Measurements from ENCODE around the gene ZNF197.

ZNF197 gene

GRCh38 chr3:44612678-44613077, 12.2 kb upstream of the ZNF197 start:
- TF ChIP-seq SIN3A (IDR thresholded peaks at IDR 0.05; ENCODE audit: borderline replicate concordance, insufficient read depth, low read length) (no peak), REST (IDR thresholded peaks at IDR 0.05; ENCODE audit: insufficient read depth in 1 of 2, low read depth in 2 of 2, low read length in 2 of 2) (no peak)

- no peak for TF ChIP-seq TAF1 (IDR thresholded peaks at IDR 0.05; ENCODE audit: borderline replicate concordance, insufficient read depth, low read length)
- TF ChIP-seq SIN3A (IDR thresholded peaks at IDR 0.05; ENCODE audit: borderline replicate concordance, insufficient read depth, low read length), result no peak
- TF ChIP-seq POLR2AphosphoS5 (IDR thresholded peaks at IDR 0.05; ENCODE audit: low read depth, low read length), result no peak
- TF ChIP-seq REST (IDR thresholded peaks at IDR 0.05; ENCODE audit: insufficient read depth in 1 of 2, low read depth in 2 of 2, low read length in 2 of 2), result no peak
- no peak for TF ChIP-seq FOXP2 (optimal IDR thresholded peaks at IDR 0.05; ENCODE audit: borderline replicate concordance, extremely low read depth, extremely low read length, insufficient read depth)
These were observed 3.9 kb downstream of the ZNF197 start for GRCh38 chr3:44628716-44629115.

GRCh38 chr3:44632193-44632592, 7.4 kb downstream of the ZNF197 start:
- TF ChIP-seq SIN3A (IDR thresholded peaks at IDR 0.05; ENCODE audit: borderline replicate concordance, insufficient read depth, low read length) (no peak), TAF1 (IDR thresholded peaks at IDR 0.05; ENCODE audit: borderline replicate concordance, insufficient read depth, low read length) (no peak)

- TF ChIP-seq FOXP2 (optimal IDR thresholded peaks at IDR 0.05; ENCODE audit: borderline replicate concordance, extremely low read depth, extremely low read length, insufficient read depth) (no peak), REST (IDR thresholded peaks at IDR 0.05; ENCODE audit: insufficient read depth in 1 of 2, low read depth in 2 of 2, low read length in 2 of 2) (no peak), TAF1 (IDR thresholded peaks at IDR 0.05; ENCODE audit: borderline replicate concordance, insufficient read depth, low read length) (no peak), SIN3A (IDR thresholded peaks at IDR 0.05; ENCODE audit: borderline replicate concordance, insufficient read depth, low read length) (no peak), POLR2AphosphoS5 (IDR thresholded peaks at IDR 0.05; ENCODE audit: low read depth, low read length) (no peak)
These were observed 17.5 kb downstream of the ZNF197 start for GRCh38 chr3:44642337-44642736.

GRCh38 chr3:44643024-44643423, 18.2 kb downstream of the ZNF197 start:
- TF ChIP-seq REST (IDR thresholded peaks at IDR 0.05; ENCODE audit: insufficient read depth in 1 of 2, low read depth in 2 of 2, low read length in 2 of 2), result no peak

- TF ChIP-seq REST (IDR thresholded peaks at IDR 0.05; ENCODE audit: insufficient read depth in 1 of 2, low read depth in 2 of 2, low read length in 2 of 2), result no peak
- no peak for TF ChIP-seq TAF1 (IDR thresholded peaks at IDR 0.05; ENCODE audit: borderline replicate concordance, insufficient read depth, low read length)
- TF ChIP-seq POLR2AphosphoS5 (IDR thresholded peaks at IDR 0.05; ENCODE audit: low read depth, low read length), result no peak
- TF ChIP-seq FOXP2 (optimal IDR thresholded peaks at IDR 0.05; ENCODE audit: borderline replicate concordance, extremely low read depth, extremely low read length, insufficient read depth), result no peak
- no peak for TF ChIP-seq SIN3A (IDR thresholded peaks at IDR 0.05; ENCODE audit: borderline replicate concordance, insufficient read depth, low read length)
These were observed 22.9 kb downstream of the ZNF197 start for GRCh38 chr3:44647771-44648170.
